ENCODE results near the gene GCLC. TPM values are rescaled to one million over a fixed set of nuclear protein-coding genes. Genes with fewer than 3 reads are reported as not detected.
A peak's percentile ranks its signal among the peaks of the same experiment; 100 is the strongest.

Gene GCLC
- total and polyA plus RNA-seq, 9 of the 15 experiments (the other 6 are each of a cell fraction or from before 2014, with no cell fraction given), result 3.9 to 20.0 (median 9.4) TPM

GRCh38 chr6:53544470-53545308 is at the start of gene GCLC (continued):
- no peak for TF ChIP-seq THAP12 (CRISPR knock-in tag; IDR thresholded peaks at IDR 0.05)
- no peak for TF ChIP-seq NFIX (CRISPR knock-in tag; IDR thresholded peaks at IDR 0.05; ENCODE audit: low read depth)
- TF ChIP-seq RFX5 (IDR thresholded peaks at IDR 0.05; ENCODE audit: low read depth, low read length), result peak; percentile 71
- no peak for TF ChIP-seq ZNF24 (IDR thresholded peaks at IDR 0.05)
- no peak for TF ChIP-seq ZNF75A (CRISPR knock-in tag; IDR thresholded peaks at IDR 0.05)
- TF ChIP-seq ZNF263 (CRISPR knock-in tag; IDR thresholded peaks at IDR 0.05; ENCODE audit: borderline replicate concordance), result peak; percentile 78
- TF ChIP-seq CTBP1 (IDR thresholded peaks at IDR 0.05; ENCODE audit: borderline replicate concordance), result peak; percentile 96
- no peak for TF ChIP-seq PHB (CRISPR knock-in tag; IDR thresholded peaks at IDR 0.05)
- TF ChIP-seq RBM22 (IDR thresholded peaks at IDR 0.05; ENCODE audit: low read depth, low read length, poor library complexity, severe bottlenecking), result no peak
- peak; percentile 33; the same call in 1 of the 2 replicates for TF ChIP-seq C11orf30 (IDR thresholded peaks at IDR 0.05; ENCODE audit: low read depth)
- TF ChIP-seq MAX (CRISPR knock-in tag; IDR thresholded peaks at IDR 0.05), result peak; percentile 73
- peak; percentile 78; the same call in 1 of the 2 replicates for TF ChIP-seq ZNF395 (CRISPR knock-in tag; IDR thresholded peaks at IDR 0.05)
- 0 out of 2 replicates have a peak, but pooled peaks have one; percentile 51 for TF ChIP-seq NKRF (IDR thresholded peaks at IDR 0.05; ENCODE audit: borderline replicate concordance)
- no peak for TF ChIP-seq IRF2 (CRISPR knock-in tag; IDR thresholded peaks at IDR 0.05)
- no peak for TF ChIP-seq PREB (CRISPR knock-in tag; IDR thresholded peaks at IDR 0.05)
- no peak for TF ChIP-seq TFE3 (CRISPR knock-in tag; IDR thresholded peaks at IDR 0.05)
- TF ChIP-seq SMAD1 (IDR thresholded peaks at IDR 0.05; ENCODE audit: low read depth, low read length, partially characterized antibody), result no peak
- TF ChIP-seq POLR2H (tag; IDR thresholded peaks at IDR 0.05; ENCODE audit: low read depth), result peak; percentile 45; the same call in 1 of the 2 replicates

Measured in K562 (cell line).